CD14-positive monocyte (primary cell): ENCODE data around the gene CUX1. TPM values are rescaled to one million over a fixed set of nuclear protein-coding genes. Genes with fewer than 3 reads are reported as not detected.

Experiments
- DNase-seq, 3 donors: peaks; one replicate each; pipeline ENCODE4 v3.0.0-alpha.2; 2011 to 2022
- H2AFZ ChIP-seq: 2 replicates; pipeline ENCODE4 v1.6.0; 2012; ENCODE audit warnings: mild to moderate bottlenecking, low read depth, low read length, inconsistent platforms; ENCODE audit not compliant: insufficient read depth, poor library complexity, severe bottlenecking
- H3K27ac ChIP-seq, 2 donors: 1 replicate in 1 of 2; 2 replicates in 1 of 2; pipeline ENCODE4 v1.5.1; 2012 to 2013; ENCODE audit warnings: low read length in 2 of 2, control low read depth in 1 of 2, inconsistent platforms in 1 of 2, low read depth in 1 of 2, mild to moderate bottlenecking in 1 of 2
- H3K27me3 ChIP-seq, 2 donors: one replicate each; pipeline versions ENCODE4 v1.6.0 to v1.6.1; 2011 to 2013; ENCODE audit warnings: low read length in 2 of 2; ENCODE audit not compliant: control insufficient read depth in 2 of 2, insufficient read depth in 2 of 2
- H3K36me3 ChIP-seq, 2 donors: replicated peaks in 1 of 2; 1 replicate in 1 of 2; 2 replicates in 1 of 2; pipeline versions ENCODE4 v1.5.1 to v1.6.1; 2012 to 2013; ENCODE audit warnings: low read length in 2 of 2, control low read depth in 1 of 2, inconsistent platforms in 1 of 2, mild to moderate bottlenecking in 1 of 2; ENCODE audit not compliant: insufficient read depth in 2 of 2, control insufficient read depth in 1 of 2
- H3K4me1 ChIP-seq, 2 donors: 1 replicate in 1 of 2; 2 replicates in 1 of 2; pipeline versions ENCODE4 v1.5.1 to v1.6.1; 2012 to 2013; ENCODE audit warnings: low read length in 2 of 2, control low read depth in 1 of 2, inconsistent platforms in 1 of 2, mild to moderate bottlenecking in 1 of 2, moderate library complexity in 1 of 2; ENCODE audit not compliant: insufficient read depth in 2 of 2, control insufficient read depth in 1 of 2
- H3K4me2 ChIP-seq: replicated peaks from 2 replicates; pipeline ENCODE3; 2012; ENCODE audit warnings: low read length, moderate library complexity, mild to moderate bottlenecking; ENCODE audit not compliant: poor library complexity, severe bottlenecking; ENCODE audit errors: extremely low read depth
- H3K4me3 ChIP-seq, 3 experiments: fragments of 200-600 bp in 1 of 3; sonication (generic) in 1 of 3; replicated peaks in 1 of 3; 1 replicate in 2 of 3; 2 replicates in 1 of 3; pipeline ENCODE4 v1.5.1; 2011 to 2013; ENCODE audit warnings: low read length in 3 of 3, mild to moderate bottlenecking in 3 of 3, control low read depth in 2 of 3, low read depth in 2 of 3, inconsistent platforms in 1 of 3, moderate library complexity in 1 of 3
- H3K79me2 ChIP-seq: 2 replicates; pipeline ENCODE4 v1.6.0; 2012; ENCODE audit warnings: mild to moderate bottlenecking, control low read depth, inconsistent platforms, low read length, moderate library complexity; ENCODE audit not compliant: insufficient read depth
- H3K9ac ChIP-seq: 2 replicates; pipeline ENCODE4 v1.6.0; 2017; ENCODE audit warnings: low read length, mild to moderate bottlenecking; ENCODE audit not compliant: insufficient read depth, poor library complexity, severe bottlenecking
- H3K9me3 ChIP-seq, 2 donors: replicated peaks in 1 of 2; 1 replicate in 1 of 2; 2 replicates in 1 of 2; pipeline versions ENCODE4 v1.5.1 to v1.6.1; 2012 to 2013; ENCODE audit warnings: low read length in 2 of 2, control low read depth in 1 of 2; ENCODE audit not compliant: control insufficient read depth in 1 of 2, insufficient read depth in 1 of 2
- H4K20me1 ChIP-seq: 2 replicates; pipeline ENCODE4 v1.6.0; 2012; ENCODE audit warnings: mild to moderate bottlenecking, low read length, control low read depth, moderate library complexity; ENCODE audit not compliant: insufficient read depth
- H3K27ac Mint-ChIP-seq, 7 donors: one replicate each; pipeline ENCODE4 v1.8.0; 2020; ENCODE audit warnings: mild to moderate bottlenecking in 7 of 7, mixed read lengths in 7 of 7, moderate library complexity in 6 of 7, inconsistent platforms in 2 of 7
- H3K27me3 Mint-ChIP-seq, 3 donors: one replicate each; pipeline ENCODE4 v1.8.0; 2021 to 2022; ENCODE audit warnings: low read depth in 3 of 3, mild to moderate bottlenecking in 3 of 3, mixed read lengths in 3 of 3, moderate library complexity in 3 of 3, inconsistent platforms in 1 of 3
- H3K36me3 Mint-ChIP-seq, 2 donors: one replicate each; pipeline ENCODE4 v1.8.0; 2020; ENCODE audit warnings: mixed read lengths in 2 of 2, inconsistent platforms in 1 of 2, mild to moderate bottlenecking in 1 of 2
- H3K4me1 Mint-ChIP-seq: one replicate; pipeline ENCODE4 v1.8.0; 2020; ENCODE audit warnings: mild to moderate bottlenecking, mixed read lengths
- H3K4me3 Mint-ChIP-seq, 2 donors: one replicate each; pipeline ENCODE4 v1.8.0; 2020; ENCODE audit warnings: mild to moderate bottlenecking in 2 of 2, mixed read lengths in 2 of 2, moderate library complexity in 1 of 2
- H3K9me3 Mint-ChIP-seq, 7 donors: one replicate each; pipeline ENCODE4 v1.8.0; 2020 to 2022; ENCODE audit warnings: mixed read lengths in 7 of 7, mild to moderate bottlenecking in 6 of 7, moderate library complexity in 6 of 7, inconsistent platforms in 2 of 7
- WGBS: methylation state at CpG from one replicate; pipeline ENCODE4 v1.1.5; 2013; ENCODE audit warnings: missing lambda C conversion rate; ENCODE audit not compliant: insufficient coverage; 5-methylcytosine and 5-hydroxymethylcytosine counted together
- intact Hi-C, 2 donors: fragments of 100-400 bp; cut with micrococcal nuclease; formaldehyde crosslinking; loops; one replicate each; pipeline versions ENCODE4 v1.15.0 to v1.15.1; 2023
- polyA minus RNA-seq: library from RNA; depleted of rRNA, polyadenylated mRNA; stranded (reverse); fragments of >200 nt; gene quantifications from 2 replicates; pipeline ENCODE4 v1.2.3, GENCODE V29; 2012
- polyA plus RNA-seq, 3 donors: library from polyadenylated mRNA; depleted of rRNA in 1 of 3; unstranded in 2 of 3; stranded (reverse) in 1 of 3; fragments of 300-500 nt in 2 of 3; fragments of >200 nt in 1 of 3; fragmentation: Illumina TruSeq in 2 of 3; gene quantifications; 1 replicate in 2 of 3; 2 replicates in 1 of 3; pipeline ENCODE4 v1.2.3, GENCODE V29; 2012 to 2021
- total RNA-seq, 12 experiments: library from RNA in 1 of 12; stranded (reverse) in 1 of 12; fragments of 120-200 nt in 1 of 12; gene quantifications; one replicate each; pipeline ENCODE4 v1.2.4 and lab custom pipeline; 2013 to 2026; ENCODE audit warnings: mixed read lengths in 6 of 12, inconsistent platforms in 1 of 12
- TF ChIP-seq, protein P1 (sequence below): fragments of 200-600 bp; IDR thresholded peaks from one replicate; pipeline ENCODE4 v1.8.0; 2022; ENCODE audit warnings: antibody characterized with exemption, mild to moderate bottlenecking

The CUX1 gene, protein sequence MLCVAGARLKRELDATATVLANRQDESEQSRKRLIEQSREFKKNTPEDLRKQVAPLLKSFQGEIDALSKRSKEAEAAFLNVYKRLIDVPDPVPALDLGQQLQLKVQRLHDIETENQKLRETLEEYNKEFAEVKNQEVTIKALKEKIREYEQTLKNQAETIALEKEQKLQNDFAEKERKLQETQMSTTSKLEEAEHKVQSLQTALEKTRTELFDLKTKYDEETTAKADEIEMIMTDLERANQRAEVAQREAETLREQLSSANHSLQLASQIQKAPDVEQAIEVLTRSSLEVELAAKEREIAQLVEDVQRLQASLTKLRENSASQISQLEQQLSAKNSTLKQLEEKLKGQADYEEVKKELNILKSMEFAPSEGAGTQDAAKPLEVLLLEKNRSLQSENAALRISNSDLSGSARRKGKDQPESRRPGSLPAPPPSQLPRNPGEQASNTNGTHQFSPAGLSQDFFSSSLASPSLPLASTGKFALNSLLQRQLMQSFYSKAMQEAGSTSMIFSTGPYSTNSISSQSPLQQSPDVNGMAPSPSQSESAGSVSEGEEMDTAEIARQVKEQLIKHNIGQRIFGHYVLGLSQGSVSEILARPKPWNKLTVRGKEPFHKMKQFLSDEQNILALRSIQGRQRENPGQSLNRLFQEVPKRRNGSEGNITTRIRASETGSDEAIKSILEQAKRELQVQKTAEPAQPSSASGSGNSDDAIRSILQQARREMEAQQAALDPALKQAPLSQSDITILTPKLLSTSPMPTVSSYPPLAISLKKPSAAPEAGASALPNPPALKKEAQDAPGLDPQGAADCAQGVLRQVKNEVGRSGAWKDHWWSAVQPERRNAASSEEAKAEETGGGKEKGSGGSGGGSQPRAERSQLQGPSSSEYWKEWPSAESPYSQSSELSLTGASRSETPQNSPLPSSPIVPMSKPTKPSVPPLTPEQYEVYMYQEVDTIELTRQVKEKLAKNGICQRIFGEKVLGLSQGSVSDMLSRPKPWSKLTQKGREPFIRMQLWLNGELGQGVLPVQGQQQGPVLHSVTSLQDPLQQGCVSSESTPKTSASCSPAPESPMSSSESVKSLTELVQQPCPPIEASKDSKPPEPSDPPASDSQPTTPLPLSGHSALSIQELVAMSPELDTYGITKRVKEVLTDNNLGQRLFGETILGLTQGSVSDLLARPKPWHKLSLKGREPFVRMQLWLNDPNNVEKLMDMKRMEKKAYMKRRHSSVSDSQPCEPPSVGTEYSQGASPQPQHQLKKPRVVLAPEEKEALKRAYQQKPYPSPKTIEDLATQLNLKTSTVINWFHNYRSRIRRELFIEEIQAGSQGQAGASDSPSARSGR (N-terminal part only)
- 63.9 TPM for total RNA-seq (2013)
- polyA plus RNA-seq (10 to 100 TPM; 17.6 to 38.0 (median 28.0) TPM), polyA minus RNA-seq (52.0 and 73.5 TPM in 2 replicates), total RNA-seq (lab: John Stamatoyannopoulos, UW) (146 to 306 (median 166) reads per million in 11 experiments)

DNA sequence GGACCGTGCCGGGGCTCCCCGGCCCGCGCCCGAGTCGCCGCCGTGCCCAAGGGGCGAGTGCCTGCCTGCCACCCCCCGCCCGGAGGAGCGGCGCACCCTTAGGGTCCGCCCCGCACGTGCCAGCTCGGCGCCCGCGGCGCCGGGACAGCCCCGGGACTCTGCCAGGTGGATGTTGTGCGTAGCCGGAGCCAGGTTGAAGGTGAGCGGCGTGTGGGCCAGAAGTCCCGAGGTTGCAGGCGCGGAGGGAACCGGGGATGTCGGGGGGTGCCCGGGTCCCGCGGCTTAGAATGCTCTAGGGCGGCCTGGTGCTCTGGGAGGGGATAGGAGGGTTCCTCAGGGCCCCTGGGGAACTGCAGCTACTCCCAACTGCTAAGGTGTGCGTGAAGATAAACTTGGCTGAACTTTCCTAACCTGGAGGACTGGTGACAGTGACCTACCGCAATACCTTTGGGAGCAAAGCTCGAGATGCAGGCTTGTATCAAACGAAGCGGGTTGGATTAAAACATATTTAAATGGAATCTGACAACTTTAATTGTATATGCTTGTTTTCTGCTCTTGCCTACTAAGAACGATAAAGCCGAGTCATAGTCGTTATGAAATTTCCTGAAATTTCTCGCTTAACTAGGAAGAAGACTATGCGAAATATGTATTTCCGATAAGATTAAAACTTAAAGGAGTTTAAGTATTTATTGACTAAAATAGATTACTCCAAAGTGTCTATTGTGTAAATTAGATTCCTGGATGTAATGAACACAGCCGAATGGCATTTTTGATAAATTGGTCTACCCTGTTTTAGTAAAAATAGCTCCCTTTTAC is at the start of gene CUX1:
Gene CUX1, plus strand, starts transcription at position 156 of the 816 bp plus-strand sequence. Its CDS starts 14 bp downstream, at position 170.
- TF ChIP-seq, protein P1, sequence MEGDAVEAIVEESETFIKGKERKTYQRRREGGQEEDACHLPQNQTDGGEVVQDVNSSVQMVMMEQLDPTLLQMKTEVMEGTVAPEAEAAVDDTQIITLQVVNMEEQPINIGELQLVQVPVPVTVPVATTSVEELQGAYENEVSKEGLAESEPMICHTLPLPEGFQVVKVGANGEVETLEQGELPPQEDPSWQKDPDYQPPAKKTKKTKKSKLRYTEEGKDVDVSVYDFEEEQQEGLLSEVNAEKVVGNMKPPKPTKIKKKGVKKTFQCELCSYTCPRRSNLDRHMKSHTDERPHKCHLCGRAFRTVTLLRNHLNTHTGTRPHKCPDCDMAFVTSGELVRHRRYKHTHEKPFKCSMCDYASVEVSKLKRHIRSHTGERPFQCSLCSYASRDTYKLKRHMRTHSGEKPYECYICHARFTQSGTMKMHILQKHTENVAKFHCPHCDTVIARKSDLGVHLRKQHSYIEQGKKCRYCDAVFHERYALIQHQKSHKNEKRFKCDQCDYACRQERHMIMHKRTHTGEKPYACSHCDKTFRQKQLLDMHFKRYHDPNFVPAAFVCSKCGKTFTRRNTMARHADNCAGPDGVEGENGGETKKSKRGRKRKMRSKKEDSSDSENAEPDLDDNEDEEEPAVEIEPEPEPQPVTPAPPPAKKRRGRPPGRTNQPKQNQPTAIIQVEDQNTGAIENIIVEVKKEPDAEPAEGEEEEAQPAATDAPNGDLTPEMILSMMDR = no peak
- Histone ChIP-seq H2AFZ (peak within 1 kb of the TSS; percentile 68), H3K9ac (peak within 1 kb of the TSS; percentile 91), H3K27me3 (no peaks in the 10 kb centered on the region), H3K4me2 (peak within 1 kb of the TSS; percentile 90), H3K36me3 (no peaks in the 10 kb centered on the region), H4K20me1 (peaks cover 40% of the 10 kb centered on the region), H3K4me1 (peaks cover 38 to 60% of the 10 kb centered on the region in 2 donors), H3K9me3 (no peaks in the 10 kb centered on the region), H3K4me3 (peak within 1 kb of the TSS; percentile 74 to 96 (median 84)), H3K79me2 (peaks cover 60% of the 10 kb centered on the region), H3K27ac (peak within 1 kb of the TSS; percentile 84 to 94)
- Mint-ChIP-seq H3K36me3 (peaks cover 0 to 10% of the 10 kb centered on the region in 2 donors), H3K27ac (peak within 1 kb of the TSS; percentile 90 to 96 (median 95)), H3K27me3 (peaks cover 0 to 2% (median 1%) of the 10 kb centered on the region in 3 donors), H3K9me3 (no peaks in the 10 kb centered on the region), H3K4me3 (peak within 1 kb of the TSS; percentile 91 to 96), H3K4me1 (peaks cover 41% of the 10 kb centered on the region)
- WGBS = 0% methylated on average over 39 of the region's 49 CpGs
- intact Hi-C loops = loop anchor here (2.0 to 5.0 kb wide), 2 partner anchors 40 to 65 kb away; no protein-coding TSS in a partner anchor
- DNase-seq = peak in 2 of 3 donors; percentile 58 to 75
